Body of pancreas (tissue), 4 donors: ENCODE measurements around the gene MCTP2.

Experiments
- CTCF ChIP-seq, 7 experiments: fragments of 450-650 bp in 4 of 7; fragments of 200-600 bp in 3 of 7; sonication (generic) in 3 of 7; IDR thresholded peaks; one replicate each; pipeline ENCODE4 v1.5.1; 2016 to 2019; ENCODE audit warnings: antibody characterized with exemption in 7 of 7
- POLR2A ChIP-seq, 3 donors: fragments of 450-650 bp; IDR thresholded peaks; one replicate each; pipeline ENCODE4 v1.6.1; 2016; ENCODE audit warnings: antibody characterized with exemption in 3 of 3, mild to moderate bottlenecking in 2 of 3

- no peak for TF ChIP-seq CTCF (IDR thresholded peaks at IDR 0.05)
- TF ChIP-seq POLR2A (IDR thresholded peaks at IDR 0.05): no peak
Measured at GRCh38 chr15:94186770-94187331, 44.5 kb upstream of the MCTP2 start.
